OCI-LY7 (cell line): ENCODE data around the gene CDKAL1.

Experiments used
- CTCF ChIP-seq: fragments of 200-600 bp; sonication (generic); conservative IDR thresholded peaks from 2 replicates; pipeline ENCODE4 v1.5.1; 2014; ENCODE audit warnings: mild to moderate bottlenecking, antibody characterized with exemption, low read length, moderate library complexity, mixed read lengths
- EZH2phosphoT487 ChIP-seq: fragments of 200-600 bp; sonication (generic); IDR thresholded peaks from 2 replicates; pipeline ENCODE4 v1.6.1; 2018; ENCODE audit warnings: low read depth, borderline replicate concordance, mild to moderate bottlenecking, mixed run types, antibody characterized with exemption, low read length, moderate library complexity, mixed read lengths

- TF ChIP-seq CTCF, result no peak
- TF ChIP-seq EZH2phosphoT487, result no peak
Observed at GRCh38 chr6:21141616-21142303, 607.5 kb downstream of the CDKAL1 start.
